Natural killer cell treated with Interleukin-12 subunit alpha and Interleukin-12 subunit beta and Interleukin-15 and Interleukin-18, amount 100 ng/mL, for 72 hours (primary cell): ENCODE data around the gene ARL5A. TPM values are rescaled to one million over a fixed set of nuclear protein-coding genes. Genes with fewer than 3 reads are reported as not detected.

Experiments
- ATAC-seq, 2 donors: fragments of 150-1000 bp; cut with Tn5 transposase in 1 of 2; sonication (Bioruptor Pico), chemical (Tn5 transposase) in 1 of 2; 2 replicates each; pipeline ENCODE4 v1.10.0; 2021
- DNase-seq: peaks from one replicate; pipeline ENCODE4 v3.0.0; 2022; ENCODE audit warnings: low spot score
- H3K27ac Mint-ChIP-seq, 2 donors: 1 replicate in 1 of 2; 2 replicates in 1 of 2; pipeline ENCODE4 v1.8.0; 2022; ENCODE audit warnings: mixed read lengths in 2 of 2, mild to moderate bottlenecking in 1 of 2, moderate library complexity in 1 of 2
- H3K27me3 Mint-ChIP-seq, 2 donors: 1 replicate in 1 of 2; 2 replicates in 1 of 2; pipeline ENCODE4 v1.8.0; 2022; ENCODE audit warnings: mixed read lengths in 2 of 2
- H3K36me3 Mint-ChIP-seq: one replicate; pipeline ENCODE4 v1.8.0; 2022; ENCODE audit warnings: mixed read lengths
- H3K4me1 Mint-ChIP-seq, 2 donors: 1 replicate in 1 of 2; 2 replicates in 1 of 2; pipeline ENCODE4 v1.8.0; 2022; ENCODE audit warnings: low read depth in 2 of 2, mixed read lengths in 2 of 2, mild to moderate bottlenecking in 1 of 2
- H3K4me3 Mint-ChIP-seq: one replicate; pipeline ENCODE4 v1.8.0; 2022; ENCODE audit warnings: mixed read lengths
- H3K9me3 Mint-ChIP-seq: 2 replicates; pipeline ENCODE4 v1.8.0; 2022; ENCODE audit warnings: mixed read lengths
- total RNA-seq, 2 donors: library from RNA; stranded (reverse); gene quantifications; one replicate each; pipeline ENCODE4 v1.2.3, GENCODE V29; 2022

Gene ARL5A
- total RNA-seq, 2 donors from 2014 or later = 45.5 to 68.2 TPM

- Mint-ChIP-seq H3K9me3 (no peaks in the 10 kb centered on the region), H3K27ac (no peak overlapping the region), H3K27me3 (peaks cover 7 to 9% of the 10 kb centered on the region in 2 donors), H3K4me1 (no peaks in the 10 kb centered on the region), H3K4me3 (no peak overlapping the region), H3K36me3 (no peaks in the 10 kb centered on the region)
- ATAC-seq (no peak), DNase-seq (no peak)
These were observed 21.3 kb upstream of the ARL5A start for GRCh38 chr2:151849413-151850010.

GRCh38 chr2:151845884-151846283, 17.7 kb upstream of the ARL5A start:
- no peak for DNase-seq
- ATAC-seq = no peak
- Mint-ChIP-seq H3K27me3 (peaks cover 7 to 12% of the 10 kb centered on the region in 2 donors), H3K9me3 (no peaks in the 10 kb centered on the region), H3K4me1 (no peaks in the 10 kb centered on the region), H3K27ac (no peak overlapping the region), H3K36me3 (no peaks in the 10 kb centered on the region), H3K4me3 (no peak overlapping the region)

- Mint-ChIP-seq H3K27me3 (peaks cover 7 to 12% of the 10 kb centered on the region in 2 donors), H3K4me1 (no peaks in the 10 kb centered on the region), H3K27ac (no peak overlapping the region), H3K4me3 (no peak overlapping the region), H3K9me3 (no peaks in the 10 kb centered on the region), H3K36me3 (no peaks in the 10 kb centered on the region)
- DNase-seq (no peak), ATAC-seq (no peak)
These were observed 17.3 kb upstream of the ARL5A start for GRCh38 chr2:151845481-151845880.

GRCh38 chr2:151844211-151844896, 16.1 kb upstream of the ARL5A start:
- DNase-seq (no peak), ATAC-seq (no peak)
- no peaks in the 10 kb centered on the region for H3K9me3 Mint-ChIP-seq
- no peak overlapping the region for H3K27ac Mint-ChIP-seq
- no peak overlapping the region for H3K4me3 Mint-ChIP-seq
- H3K36me3 Mint-ChIP-seq = no peaks in the 10 kb centered on the region
- peaks cover 7 to 12% of the 10 kb centered on the region in 2 donors for H3K27me3 Mint-ChIP-seq
- no peaks in the 10 kb centered on the region for H3K4me1 Mint-ChIP-seq

- Mint-ChIP-seq H3K9me3 (no peaks in the 10 kb centered on the region), H3K27me3 (peaks cover 7 to 12% of the 10 kb centered on the region in 2 donors), H3K4me3 (no peak overlapping the region), H3K36me3 (no peaks in the 10 kb centered on the region), H3K27ac (no peak overlapping the region), H3K4me1 (no peaks in the 10 kb centered on the region)
- ATAC-seq (no peak), DNase-seq (no peak)
These were observed 15.5 kb upstream of the ARL5A start for GRCh38 chr2:151843691-151844061.

GRCh38 chr2:151842830-151843690, 14.8 kb upstream of the ARL5A start:
- Mint-ChIP-seq H3K36me3 (no peaks in the 10 kb centered on the region), H3K27ac (no peak overlapping the region), H3K27me3 (peaks cover 4 to 8% of the 10 kb centered on the region in 2 donors), H3K4me3 (no peak overlapping the region), H3K9me3 (no peaks in the 10 kb centered on the region), H3K4me1 (no peaks in the 10 kb centered on the region)
- no peak for ATAC-seq
- DNase-seq = no peak

GRCh38 chr2:151841047-151841424, 12.8 kb upstream of the ARL5A start:
- no peak overlapping the region for H3K27ac Mint-ChIP-seq
- peaks cover 0 to 6% of the 10 kb centered on the region in 2 donors for H3K27me3 Mint-ChIP-seq
- ATAC-seq (no peak), DNase-seq (no peak)
- no peak overlapping the region for H3K4me3 Mint-ChIP-seq
- H3K4me1 Mint-ChIP-seq = no peaks in the 10 kb centered on the region
- no peaks in the 10 kb centered on the region for H3K36me3 Mint-ChIP-seq
- H3K9me3 Mint-ChIP-seq = no peaks in the 10 kb centered on the region

GRCh38 chr2:151840216-151841046, 12.2 kb upstream of the ARL5A start:
- Mint-ChIP-seq H3K9me3 (no peaks in the 10 kb centered on the region), H3K4me3 (no peak overlapping the region), H3K36me3 (no peaks in the 10 kb centered on the region), H3K27ac (no peak overlapping the region), H3K4me1 (no peaks in the 10 kb centered on the region), H3K27me3 (peaks cover 0 to 2% of the 10 kb centered on the region in 2 donors)
- no peak for DNase-seq
- peak in 1 of 2 donors; percentile 49 for ATAC-seq

- no peak for DNase-seq
- Mint-ChIP-seq H3K4me3 (no peak overlapping the region), H3K27me3 (no peaks in the 10 kb centered on the region), H3K27ac (no peak overlapping the region), H3K9me3 (no peaks in the 10 kb centered on the region), H3K4me1 (no peaks in the 10 kb centered on the region), H3K36me3 (no peaks in the 10 kb centered on the region)
- ATAC-seq = no peak
These were observed 9.7 kb upstream of the ARL5A start for GRCh38 chr2:151837926-151838325.

- Mint-ChIP-seq H3K27ac (no peak overlapping the region), H3K9me3 (peaks cover 3% of the 10 kb centered on the region)
These were observed 5.8 kb upstream of the ARL5A start for GRCh38 chr2:151833984-151834383.

GRCh38 chr2:151830961-151831360, 2.7 kb upstream of the ARL5A start:
- peaks cover 21 to 26% of the 10 kb centered on the region in 2 donors for H3K4me1 Mint-ChIP-seq
- H3K4me3 Mint-ChIP-seq = no peak overlapping the region
- no peak for ATAC-seq
- H3K36me3 Mint-ChIP-seq = no peaks in the 10 kb centered on the region
- no peak overlapping the region for H3K27ac Mint-ChIP-seq
- no peaks in the 10 kb centered on the region for H3K27me3 Mint-ChIP-seq
- DNase-seq = no peak
- H3K9me3 Mint-ChIP-seq = peaks cover 3% of the 10 kb centered on the region

More at GRCh38 chr2:151833984-151834383, 5.8 kb upstream of the ARL5A start:
- no peak for ATAC-seq
- no peak for DNase-seq
- no peak overlapping the region for H3K4me3 Mint-ChIP-seq
- H3K27me3 Mint-ChIP-seq = no peaks in the 10 kb centered on the region
- H3K4me1 Mint-ChIP-seq = peaks cover 4 to 5% of the 10 kb centered on the region in 2 donors
- no peaks in the 10 kb centered on the region for H3K36me3 Mint-ChIP-seq

- Mint-ChIP-seq H3K4me1 (peaks cover 31 to 43% of the 10 kb centered on the region in 2 donors), H3K27me3 (no peaks in the 10 kb centered on the region), H3K4me3 (peak overlapping the region; percentile 96), H3K36me3 (no peaks in the 10 kb centered on the region), H3K27ac (peak overlapping the region; percentile 74 to 98), H3K9me3 (peaks cover 3% of the 10 kb centered on the region)
- DNase-seq (no peak), ATAC-seq (no peak)
These were observed 686 bp upstream of the ARL5A start for GRCh38 chr2:151828890-151829324.

GRCh38 chr2:151827564-151828142, 568 bp downstream of the ARL5A start:
- H3K4me1 Mint-ChIP-seq = peaks cover 39 to 56% of the 10 kb centered on the region in 2 donors
- H3K9me3 Mint-ChIP-seq = peaks cover 3% of the 10 kb centered on the region
- H3K27me3 Mint-ChIP-seq = no peaks in the 10 kb centered on the region
- H3K27ac Mint-ChIP-seq = peak overlapping the region; percentile 74 to 98
- ATAC-seq (peak; percentile 47 to 54), DNase-seq (no peak)
- H3K4me3 Mint-ChIP-seq = peak overlapping the region; percentile 96
- no peaks in the 10 kb centered on the region for H3K36me3 Mint-ChIP-seq
